Hepatic stellate cell (primary cell): Measurements from ENCODE around the gene CCBE1.
"Not testable (repeated sequence)": the region's sequence is repeated elsewhere in the genome, so short reads cannot be mapped to it uniquely, and the experiment has no call there.

ENCODE experiments used
- DNase-seq: peaks from one replicate; pipeline ENCODE4 v3.0.0; 2011; ENCODE audit warnings: low spot score

Gene CCBE1

GRCh38 chr18:59681521-59682004, 15.7 kb downstream of the CCBE1 start:
- DNase-seq = no peak

GRCh38 chr18:59681051-59681450, 16.2 kb downstream of the CCBE1 start:
- DNase-seq = no peak

GRCh38 chr18:59675346-59675745, 21.9 kb downstream of the CCBE1 start:
- no peak for DNase-seq

- no peak for DNase-seq
Measured at GRCh38 chr18:59674903-59675270, 22.3 kb downstream of the CCBE1 start.

DNA sequence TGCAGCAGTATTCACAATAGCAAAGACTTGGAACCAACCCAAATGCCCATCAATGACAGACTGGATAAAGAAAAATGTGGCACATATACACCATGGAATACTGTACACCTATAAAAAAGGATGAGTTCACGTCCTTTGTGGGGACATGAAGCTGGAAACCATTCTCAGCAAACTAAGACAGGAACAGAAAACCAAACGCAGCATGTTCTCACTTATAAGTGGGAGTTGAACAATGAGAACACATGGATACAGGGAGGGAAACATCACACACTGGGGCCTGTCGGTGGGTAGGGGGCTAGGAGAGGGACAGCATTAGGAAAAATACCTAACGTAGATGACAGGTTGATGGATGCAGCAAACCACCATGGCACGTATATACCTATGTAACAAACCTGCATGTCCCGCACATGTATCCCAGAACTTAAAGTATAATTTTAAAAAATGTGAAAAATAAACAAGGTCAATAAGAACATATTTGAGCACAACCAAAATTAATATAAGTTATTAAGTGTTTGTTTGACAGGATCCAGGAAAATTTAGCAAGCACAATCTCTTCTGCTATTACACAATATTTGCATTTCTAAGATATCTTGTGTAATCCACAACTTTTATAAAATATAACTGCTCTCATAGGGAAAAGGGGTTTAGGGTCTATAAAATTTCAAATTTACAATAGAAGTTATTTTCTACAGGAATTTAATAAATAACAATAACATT, 22.9 kb downstream of the CCBE1 start:
- DNase-seq = no peak

DNA sequence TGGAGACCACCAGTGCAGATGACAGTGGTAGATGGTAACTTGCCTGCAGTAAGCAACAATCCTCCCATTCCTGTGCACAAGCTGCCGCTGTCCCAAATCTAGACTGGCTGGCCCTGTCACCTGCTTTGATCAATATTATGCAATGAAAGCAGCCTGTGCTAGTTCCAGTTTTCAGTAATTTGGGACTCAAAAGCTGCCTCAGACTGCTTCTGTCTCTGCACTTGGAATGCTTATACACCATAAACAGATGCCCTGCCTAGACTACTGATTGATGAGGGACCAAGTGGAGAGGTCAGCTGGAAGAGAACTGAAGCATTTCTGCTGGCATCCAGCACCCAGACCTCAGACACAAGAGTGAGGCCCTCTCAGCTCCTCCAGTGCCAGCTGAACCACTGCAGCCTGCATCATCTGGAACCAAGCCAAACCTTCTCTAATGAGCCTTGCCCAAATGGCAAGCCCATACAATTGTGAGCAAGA, 24.9 kb downstream of the CCBE1 start:
- DNase-seq = no peak

DNA sequence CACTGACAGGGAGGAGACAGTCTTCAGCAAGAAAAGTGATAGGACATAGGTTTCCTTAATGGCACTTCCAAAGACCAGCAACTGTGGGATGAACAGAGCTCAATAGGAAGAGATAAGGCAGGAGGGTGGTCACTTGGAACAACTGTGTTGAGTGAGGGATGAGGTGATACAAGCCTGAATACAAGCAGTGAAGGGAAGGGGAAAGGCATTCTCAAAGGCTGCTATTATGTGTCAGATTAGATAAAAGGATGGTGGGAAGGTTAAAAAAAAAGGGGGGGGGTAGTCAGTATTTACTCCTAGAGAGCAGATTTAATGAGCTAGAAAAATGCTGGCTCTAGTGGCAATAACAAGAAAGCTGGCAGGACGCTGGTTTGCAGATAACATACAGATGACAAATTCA, 25.7 kb downstream of the CCBE1 start:
- no peak for DNase-seq

DNA sequence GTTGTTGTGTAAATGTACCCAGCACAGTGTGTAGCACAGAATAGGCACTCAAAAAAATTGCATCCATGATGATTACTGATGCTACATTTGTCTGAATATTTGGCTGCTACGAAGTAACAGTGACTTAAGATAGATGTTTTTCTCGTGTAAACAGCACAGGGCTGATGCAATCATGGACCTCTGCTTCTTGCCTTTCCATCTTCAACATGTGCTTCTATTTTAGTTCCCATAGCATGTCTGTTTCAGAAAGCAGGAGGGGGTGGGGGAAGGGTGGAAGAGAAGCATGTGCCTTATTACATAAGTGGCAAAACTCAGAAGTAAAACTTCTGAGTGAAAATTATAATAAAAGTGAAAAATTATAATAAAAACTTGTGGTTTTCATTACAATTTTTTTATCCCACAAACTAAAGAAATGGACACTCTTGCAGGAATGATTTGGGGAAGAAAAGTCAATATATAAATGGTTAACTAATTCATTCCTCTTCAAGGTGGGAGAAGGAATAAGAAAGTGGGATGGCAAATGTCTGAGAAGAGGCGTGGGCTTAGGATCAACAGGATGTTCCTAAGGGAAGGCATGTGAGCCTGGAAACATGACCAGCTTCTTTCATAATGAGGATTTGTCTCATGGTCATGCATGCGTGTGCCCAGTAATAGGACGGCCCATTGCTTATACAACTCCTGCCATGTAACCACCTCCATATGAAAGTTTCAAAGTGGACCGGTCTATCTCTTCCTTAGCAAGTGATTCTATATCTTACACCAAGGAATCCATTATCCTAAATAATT, 27.2 kb downstream of the CCBE1 start:
- DNase-seq = no peak

DNA sequence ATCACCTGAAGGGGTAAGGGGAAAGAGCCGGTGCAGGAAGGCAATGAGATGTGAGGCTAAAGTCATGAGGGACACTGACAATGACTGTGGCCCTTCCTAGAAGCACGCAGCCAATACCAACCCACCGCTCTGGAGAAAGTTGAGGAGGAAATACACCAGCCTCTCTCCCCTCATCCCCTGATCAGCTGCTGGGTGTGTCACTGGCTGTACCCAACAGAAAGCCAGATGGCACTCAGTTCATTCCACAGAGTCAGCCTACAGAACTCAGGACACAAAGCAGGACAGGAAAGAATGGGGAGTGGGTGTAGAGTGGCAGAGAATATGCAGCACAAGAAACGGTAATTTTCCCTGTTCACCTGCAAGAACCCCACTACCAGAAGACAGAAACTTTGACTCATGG, 29.7 kb downstream of the CCBE1 start:
- no peak for DNase-seq

DNA sequence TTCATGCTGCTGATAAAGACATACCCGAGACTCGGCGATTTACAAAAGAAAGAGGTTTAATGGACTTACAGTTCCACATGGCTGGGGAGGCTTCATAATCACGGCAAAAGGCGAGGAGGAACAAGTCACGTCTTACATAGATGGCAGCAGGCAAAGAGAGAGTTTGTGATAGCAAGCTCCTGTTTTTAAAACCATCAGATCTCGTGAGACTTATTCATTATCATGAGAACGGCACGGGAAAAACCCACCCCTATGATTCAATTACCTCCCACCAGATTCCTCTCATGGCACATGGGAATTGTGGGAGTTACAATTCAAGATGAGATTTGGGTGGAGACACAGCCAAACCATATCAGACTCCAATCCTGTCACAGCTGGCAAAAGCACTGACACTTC, 31.2 kb downstream of the CCBE1 start:
- DNase-seq = not testable (repeated sequence)

DNA sequence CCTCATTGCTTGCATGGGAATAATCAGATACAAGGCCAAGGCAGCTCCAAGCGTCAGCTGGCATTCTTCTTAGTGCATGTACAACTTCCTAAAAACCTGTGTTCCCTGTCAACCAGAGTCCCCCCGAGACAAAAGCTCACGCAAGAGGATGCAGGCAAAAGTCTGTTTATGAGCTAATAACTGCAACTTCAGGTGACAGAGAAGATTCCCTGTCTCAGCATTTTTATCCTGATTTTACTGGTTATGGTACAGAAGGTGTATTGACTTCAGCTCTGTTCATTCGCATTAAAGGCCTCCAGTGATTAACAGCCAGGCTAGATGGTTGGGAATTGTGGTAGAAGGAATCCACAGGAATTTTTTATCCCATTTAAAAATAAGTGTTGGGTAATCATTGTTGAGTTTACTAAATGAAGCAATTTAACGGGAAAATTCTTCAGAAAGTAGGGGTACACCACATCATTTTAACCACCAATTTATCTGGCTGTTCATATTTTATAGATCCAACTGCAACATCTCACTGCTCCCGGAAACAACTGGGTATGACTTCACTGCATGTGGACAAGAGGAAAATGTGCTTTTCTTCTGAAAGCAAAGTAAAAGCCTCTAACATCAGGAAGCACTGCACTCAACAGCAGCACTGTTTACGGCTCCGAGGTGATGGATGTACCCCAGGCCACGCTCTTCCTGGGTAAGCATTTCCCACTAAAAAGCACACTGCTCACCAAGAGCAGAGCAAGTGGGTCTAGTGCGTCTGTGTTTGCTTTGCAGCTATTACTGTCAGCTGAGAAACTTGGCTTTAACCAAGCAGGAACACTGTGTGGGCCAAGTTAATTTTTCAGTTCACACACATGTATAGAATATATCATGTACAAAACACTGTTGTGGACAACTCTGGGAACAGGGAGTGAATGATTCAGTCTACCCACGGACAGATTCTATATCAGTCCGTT, 31.9 kb downstream of the CCBE1 start:
- no peak for DNase-seq

- no peak for DNase-seq
Measured at GRCh38 chr18:59664329-59664728, 32.9 kb downstream of the CCBE1 start.

DNA sequence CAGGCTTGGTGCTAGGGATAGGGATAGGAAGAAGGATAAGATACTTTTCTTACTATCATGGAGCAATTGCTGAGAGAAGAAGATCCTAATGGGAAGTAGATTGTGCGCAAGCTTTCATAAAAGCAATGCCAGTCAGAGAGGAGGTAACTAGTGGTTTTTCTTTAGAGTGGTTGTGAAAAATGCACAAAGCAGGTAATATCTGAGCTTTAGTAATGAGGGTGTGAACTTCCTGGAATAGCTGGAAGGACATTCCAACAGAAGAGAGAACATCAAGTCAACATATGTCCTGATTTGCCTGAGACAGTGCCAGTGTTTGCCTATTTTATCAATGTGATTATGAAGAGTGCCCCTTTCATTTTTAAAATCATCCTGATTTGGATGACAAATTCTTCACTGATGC, 34.1 kb downstream of the CCBE1 start:
- no peak for DNase-seq

- no peak for DNase-seq
Measured at GRCh38 chr18:59661891-59662701, 35.1 kb downstream of the CCBE1 start.

DNA sequence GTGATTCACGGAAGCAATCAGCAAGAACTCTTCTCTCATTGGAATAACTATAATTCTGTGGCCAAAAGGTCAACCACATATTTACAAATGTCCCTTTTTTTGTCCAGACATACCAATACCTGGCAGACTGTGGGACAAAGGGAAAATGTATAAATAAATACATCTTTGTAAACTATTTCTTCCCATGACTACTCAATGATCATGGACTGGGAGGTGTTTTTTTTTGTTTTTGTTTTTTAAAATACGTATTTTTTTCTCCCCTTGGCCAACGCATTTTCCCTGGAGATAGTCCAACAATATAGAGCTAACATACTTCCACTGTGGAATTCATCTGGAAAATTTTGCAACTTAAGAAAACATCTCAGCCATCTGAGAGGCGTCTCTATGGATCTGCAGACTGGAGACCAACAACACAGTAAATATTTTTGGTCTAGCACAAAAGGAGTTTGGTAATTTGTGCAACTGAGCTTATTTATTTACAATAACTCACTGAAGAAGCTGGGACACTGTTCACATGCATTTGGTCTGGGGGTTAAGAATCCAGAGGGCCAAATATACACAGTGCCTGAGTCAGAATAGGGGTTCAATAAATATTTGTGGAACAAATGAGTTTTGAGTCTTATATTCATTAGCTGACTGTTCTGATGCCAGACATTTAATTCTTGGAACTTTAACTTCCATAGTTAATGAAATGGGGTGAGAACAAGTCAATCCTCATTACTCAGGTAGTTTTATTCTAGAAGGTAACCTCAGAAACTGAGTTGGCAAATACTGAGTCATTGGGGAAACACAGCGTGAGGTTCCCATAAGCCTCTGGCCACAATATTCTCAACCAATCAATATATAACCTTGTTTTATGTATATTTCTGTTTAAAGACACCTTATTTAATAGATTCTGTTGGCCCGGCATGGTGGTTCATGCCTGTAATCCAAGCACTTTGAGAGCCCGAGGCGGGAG, 36.2 kb downstream of the CCBE1 start:
- DNase-seq = peak; percentile 36

- no peak for DNase-seq
Measured at GRCh38 chr18:59660366-59660765, 36.9 kb downstream of the CCBE1 start.

DNA sequence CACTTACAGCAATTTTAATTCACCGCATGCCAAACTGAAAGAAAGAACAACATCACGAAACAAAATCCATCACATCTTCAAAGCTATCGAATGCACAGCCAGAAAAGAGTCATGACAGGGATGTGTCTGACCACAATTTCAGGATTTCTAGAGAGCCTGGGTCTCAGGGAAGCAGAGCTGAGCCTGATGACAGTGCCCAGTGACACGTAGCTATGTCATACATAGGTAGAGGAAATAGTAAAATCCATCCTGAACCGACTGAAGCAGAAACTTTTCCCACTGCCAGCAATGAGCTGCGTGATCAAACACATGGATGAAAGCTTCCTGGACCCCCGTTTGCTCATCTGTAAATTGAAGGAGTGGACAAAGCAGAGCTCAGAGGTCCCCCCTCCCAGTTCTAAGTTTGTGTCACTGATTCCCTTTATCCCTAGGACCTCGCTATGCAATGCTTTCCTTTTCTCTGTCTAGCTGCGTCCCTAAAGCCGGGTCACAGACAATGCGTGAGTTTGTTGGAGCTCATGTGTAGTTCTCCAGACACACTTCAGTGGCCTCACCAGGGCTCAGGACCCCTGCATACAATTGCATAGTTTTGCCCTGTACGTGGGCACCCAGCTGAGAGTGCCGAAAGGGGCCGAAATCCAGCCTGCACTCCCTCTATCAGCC, 37.6 kb downstream of the CCBE1 start:
- peak; percentile 38 for DNase-seq

- DNase-seq = no peak
Measured at GRCh38 chr18:59658941-59659340, 38.3 kb downstream of the CCBE1 start.

DNA sequence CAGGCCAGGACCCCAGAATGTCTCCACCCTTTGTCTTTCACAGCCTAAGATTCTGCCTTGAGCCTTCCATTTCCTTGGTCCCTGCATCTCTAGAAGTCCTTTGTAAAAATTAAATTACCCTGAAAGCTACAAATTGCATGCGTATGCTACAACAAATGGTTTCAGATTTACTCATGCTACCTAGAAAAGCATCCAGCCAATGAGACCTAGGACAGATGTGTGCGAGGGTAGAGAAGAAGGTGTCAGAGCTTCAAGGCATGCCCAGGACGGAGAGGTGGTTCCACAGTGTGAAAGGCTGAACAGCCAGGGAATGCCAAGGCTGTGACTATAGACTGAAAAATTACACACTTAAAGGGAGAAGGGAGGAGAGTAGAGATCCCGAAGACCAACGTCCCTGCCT, 40.2 kb downstream of the CCBE1 start:
- no peak for DNase-seq
